ENCODE measurements around the gene EPHA5.

EPHA5 gene

GRCh38 chr4:65635051-65635821 lies 35.1 kb downstream of the EPHA5 start:
- DNase-seq (ENCODE audit: low read depth in 3 of 3, low spot score in 1 of 3), result no peak

- no peak for DNase-seq (ENCODE audit: low read depth in 3 of 3, low spot score in 1 of 3)
Observed at GRCh38 chr4:65624651-65625050, 45.6 kb downstream of the EPHA5 start.

GRCh38 chr4:65623506-65623905 lies 46.8 kb downstream of the EPHA5 start:
- DNase-seq (ENCODE audit: low read depth in 3 of 3, low spot score in 1 of 3), result no peak

DNA sequence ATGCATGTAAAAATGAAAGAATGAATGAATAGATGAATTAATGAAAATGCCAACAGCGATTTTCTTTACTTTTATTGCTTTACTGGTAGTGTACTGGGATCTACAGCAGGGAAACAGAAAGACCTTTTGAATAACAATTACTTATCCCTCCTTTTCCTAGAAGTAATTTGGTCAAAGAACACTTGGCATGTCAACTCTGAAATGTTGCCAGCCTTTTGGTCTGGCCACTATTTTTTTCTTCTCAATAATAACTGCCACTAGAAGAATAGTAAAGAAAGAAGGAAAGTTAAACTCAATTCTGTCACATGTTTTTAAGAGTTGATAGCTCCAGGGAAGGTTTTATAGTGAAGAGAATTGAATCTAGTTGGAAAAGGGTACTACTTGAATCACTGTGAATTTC lies 52.9 kb downstream of the EPHA5 start:
- no peak for DNase-seq (ENCODE audit: low read depth in 3 of 3, low spot score in 1 of 3)

- no peak for DNase-seq (ENCODE audit: low read depth in 3 of 3, low spot score in 1 of 3)
Observed at GRCh38 chr4:65604515-65604914, 65.8 kb downstream of the EPHA5 start.

- no peak for DNase-seq (ENCODE audit: low read depth in 3 of 3, low spot score in 1 of 3)
Observed at GRCh38 chr4:65600656-65601055, 69.6 kb downstream of the EPHA5 start.

DNA sequence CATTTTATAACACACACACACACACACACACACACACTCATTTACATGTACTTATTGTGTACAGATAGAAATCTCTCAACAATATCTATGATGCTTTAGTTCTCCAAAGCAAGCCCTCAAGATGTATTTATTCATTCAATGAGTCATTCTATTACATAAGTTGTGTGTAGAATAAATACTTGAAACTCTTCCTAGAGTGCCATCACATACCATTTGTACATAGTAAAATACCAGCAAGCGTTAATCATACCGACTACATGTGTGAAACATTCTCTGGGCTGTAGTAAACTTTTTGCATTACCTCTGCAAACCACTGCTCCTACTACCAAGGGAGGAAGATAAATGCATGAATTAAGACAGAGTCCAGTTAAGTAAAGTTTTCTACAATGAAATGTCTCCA lies 70.9 kb downstream of the EPHA5 start:
- no peak for DNase-seq (ENCODE audit: low read depth in 3 of 3, low spot score in 1 of 3)

DNA sequence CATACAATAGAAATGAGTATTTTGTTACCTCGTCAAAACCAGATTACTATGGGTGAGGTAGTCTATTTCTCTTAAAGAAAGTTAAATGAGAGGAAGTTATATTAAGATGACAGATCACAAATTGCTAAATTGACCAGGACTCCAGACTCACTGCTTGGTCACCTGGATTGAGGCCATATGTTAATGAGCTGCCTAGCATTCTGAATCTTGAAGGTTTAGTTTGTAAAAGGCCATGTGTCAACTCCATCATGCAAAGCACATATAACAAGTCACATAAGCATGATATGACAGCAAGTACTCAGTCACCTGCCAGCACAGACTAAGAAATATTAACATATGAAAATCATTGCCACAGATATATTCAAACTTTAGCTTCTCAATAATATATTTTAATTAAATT lies 72.6 kb downstream of the EPHA5 start:
- no peak for DNase-seq (ENCODE audit: low read depth in 3 of 3, low spot score in 1 of 3)

DNA sequence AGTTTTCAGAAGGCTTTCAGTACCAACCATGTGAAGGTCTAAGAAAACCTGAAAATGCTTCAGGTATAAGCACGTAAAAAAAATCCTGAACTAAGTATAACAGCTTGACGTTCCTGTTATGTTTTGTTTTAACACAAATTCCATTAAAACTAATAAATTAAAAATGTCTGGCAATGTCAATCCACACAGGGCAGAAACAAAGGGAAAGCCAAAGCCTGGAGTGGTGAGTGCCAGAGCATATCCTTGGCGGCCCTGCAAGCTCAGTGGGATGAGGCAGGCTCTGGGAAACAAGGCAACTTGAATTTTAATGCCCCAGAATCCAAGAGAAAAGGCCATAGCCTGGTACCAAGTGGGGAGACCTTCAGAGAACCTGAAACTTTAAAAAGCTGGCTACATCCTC lies 78.2 kb downstream of the EPHA5 start:
- DNase-seq (ENCODE audit: low read depth in 3 of 3, low spot score in 1 of 3), result no peak

DNA sequence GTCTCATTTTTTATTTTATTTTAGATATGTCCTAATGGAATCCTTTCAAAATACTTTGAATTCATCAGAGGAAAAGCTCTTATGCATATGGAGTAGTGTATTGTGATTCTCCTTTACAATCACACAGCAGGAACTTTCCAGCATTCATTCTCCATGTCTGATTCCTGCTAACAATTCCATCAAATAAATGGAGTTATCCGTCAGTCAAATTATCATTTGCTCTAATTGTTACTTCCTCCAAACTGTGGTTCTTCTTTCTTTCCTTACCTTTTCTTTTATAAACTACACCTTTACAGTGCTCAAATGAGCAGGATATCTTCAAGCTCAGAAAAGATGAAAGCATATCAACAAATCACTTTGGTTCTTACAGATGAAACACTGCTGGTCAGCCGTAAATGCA lies 80.4 kb downstream of the EPHA5 start:
- no peak for DNase-seq (ENCODE audit: low read depth in 3 of 3, low spot score in 1 of 3)

DNA sequence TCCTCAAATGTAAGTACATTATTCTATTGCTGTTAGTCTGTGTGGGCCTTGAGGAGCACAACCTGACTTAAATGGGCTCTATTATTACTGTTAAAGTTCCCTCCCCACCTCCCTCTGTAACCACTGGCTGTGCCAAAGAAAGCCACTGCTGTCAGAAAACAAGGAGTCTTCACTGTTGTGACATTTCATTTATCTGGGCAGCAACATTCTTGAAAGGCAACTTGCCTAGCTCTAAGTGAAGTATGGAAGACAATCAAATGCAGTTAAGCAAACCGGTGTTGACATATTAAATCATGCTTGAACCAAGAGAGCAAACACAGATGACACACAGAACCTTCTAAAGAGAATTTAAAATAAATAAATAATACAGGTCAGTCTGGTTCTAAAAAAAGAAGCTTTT lies 81.0 kb downstream of the EPHA5 start:
- DNase-seq (ENCODE audit: low read depth in 3 of 3, low spot score in 1 of 3), result no peak

DNA sequence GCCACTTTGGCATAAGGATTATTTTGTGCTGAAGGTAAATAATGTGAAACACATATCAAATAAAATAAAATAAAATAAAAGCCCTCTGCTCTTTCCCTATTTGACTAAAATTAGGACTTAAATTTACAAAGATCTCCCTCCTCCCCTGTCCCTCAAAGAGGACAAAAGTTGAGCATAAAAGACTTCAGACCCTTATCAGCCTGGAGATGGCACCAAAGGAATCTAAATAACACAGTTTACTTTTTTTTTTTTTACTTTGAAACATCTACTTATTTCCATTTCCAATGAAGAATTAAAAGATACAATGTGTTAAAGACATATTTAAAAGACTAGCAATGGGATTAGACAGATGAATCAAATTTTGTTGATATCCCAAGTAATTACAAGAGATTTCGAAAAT lies 89.7 kb downstream of the EPHA5 start:
- DNase-seq (ENCODE audit: low read depth in 3 of 3, low spot score in 1 of 3), result no peak

DNA sequence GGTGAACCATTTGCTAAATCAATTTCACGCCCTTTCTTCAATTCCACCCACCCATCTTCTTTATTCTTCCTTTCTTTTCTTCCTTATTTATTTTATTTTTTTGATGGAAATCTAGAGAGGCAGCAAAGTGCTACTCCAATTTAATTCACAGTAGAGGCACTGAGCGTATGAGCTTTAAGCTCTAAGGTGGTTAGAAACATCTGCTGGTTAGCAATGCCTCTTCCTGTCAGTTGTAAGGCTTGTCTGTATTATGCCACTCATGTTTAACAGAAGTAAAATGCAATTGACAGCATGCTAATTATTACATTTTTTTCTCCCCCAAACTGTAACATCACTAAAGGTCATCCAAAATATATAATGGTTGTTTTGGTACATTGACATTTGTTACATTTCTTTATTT lies 103.8 kb downstream of the EPHA5 start:
- no peak for DNase-seq (ENCODE audit: low read depth in 3 of 3, low spot score in 1 of 3)

- DNase-seq (ENCODE audit: low read depth in 3 of 3, low spot score in 1 of 3), result no peak
Observed at GRCh38 chr4:65561164-65561563, 109.1 kb downstream of the EPHA5 start.

- DNase-seq (ENCODE audit: low read depth in 3 of 3, low spot score in 1 of 3), result no peak
Observed at GRCh38 chr4:65559270-65559669, 111.0 kb downstream of the EPHA5 start.

- DNase-seq (ENCODE audit: low read depth in 3 of 3, low spot score in 1 of 3), result no peak
Observed at GRCh38 chr4:65552057-65552456, 118.2 kb downstream of the EPHA5 start.

DNA sequence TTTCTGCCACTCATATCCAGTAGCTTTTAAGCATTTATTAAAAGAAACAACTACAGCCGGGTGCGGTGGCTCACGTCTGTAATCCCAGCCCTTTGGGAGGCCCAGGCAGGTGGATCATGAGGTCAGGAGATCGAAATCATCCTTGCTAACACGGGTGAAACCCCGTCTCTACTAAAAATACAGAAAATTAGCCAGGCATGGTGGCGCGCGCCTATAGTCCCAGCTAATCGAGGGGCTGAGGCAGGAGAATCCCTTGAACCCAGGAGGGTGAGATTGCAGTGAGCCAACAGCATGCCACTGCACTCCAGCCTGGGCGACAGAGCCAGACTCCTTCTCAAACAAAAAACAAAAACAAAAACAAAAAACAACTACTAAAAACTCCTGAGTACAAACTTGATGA lies 119.8 kb downstream of the EPHA5 start:
- DNase-seq (ENCODE audit: low read depth in 3 of 3, low spot score in 1 of 3), result no peak

GRCh38 chr4:65546882-65547416 lies 123.3 kb downstream of the EPHA5 start:
- no peak for DNase-seq (ENCODE audit: low read depth in 3 of 3, low spot score in 1 of 3)

GRCh38 chr4:65538571-65538970 lies 131.7 kb downstream of the EPHA5 start:
- DNase-seq (ENCODE audit: low read depth in 3 of 3, low spot score in 1 of 3), result no peak

- no peak for DNase-seq (ENCODE audit: low read depth in 3 of 3, low spot score in 1 of 3)
Observed at GRCh38 chr4:65535113-65535512, 135.2 kb downstream of the EPHA5 start.

- no peak for DNase-seq (ENCODE audit: low read depth in 3 of 3, low spot score in 1 of 3)
Observed at GRCh38 chr4:65521666-65522065, 148.6 kb downstream of the EPHA5 start.

DNA sequence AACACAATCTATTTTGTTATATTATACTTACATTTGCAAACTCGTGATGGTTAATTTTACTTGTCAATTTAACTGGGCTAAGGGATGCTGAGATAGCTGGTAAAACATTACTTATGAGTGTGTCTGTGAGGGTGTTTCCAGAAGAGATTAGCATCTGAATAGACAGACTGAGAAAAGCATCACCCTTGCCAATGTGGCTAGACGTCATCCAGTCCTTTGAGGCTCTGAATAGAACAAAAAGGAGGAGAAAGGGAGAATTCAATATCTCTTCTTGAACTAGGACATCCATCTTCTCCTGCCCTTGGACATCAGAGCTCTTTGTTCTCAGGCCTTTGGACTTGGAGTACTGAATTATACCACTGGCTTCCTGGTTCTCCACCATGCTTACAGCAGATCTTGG lies 154.6 kb downstream of the EPHA5 start:
- no peak for DNase-seq (ENCODE audit: low read depth in 3 of 3, low spot score in 1 of 3)

DNA sequence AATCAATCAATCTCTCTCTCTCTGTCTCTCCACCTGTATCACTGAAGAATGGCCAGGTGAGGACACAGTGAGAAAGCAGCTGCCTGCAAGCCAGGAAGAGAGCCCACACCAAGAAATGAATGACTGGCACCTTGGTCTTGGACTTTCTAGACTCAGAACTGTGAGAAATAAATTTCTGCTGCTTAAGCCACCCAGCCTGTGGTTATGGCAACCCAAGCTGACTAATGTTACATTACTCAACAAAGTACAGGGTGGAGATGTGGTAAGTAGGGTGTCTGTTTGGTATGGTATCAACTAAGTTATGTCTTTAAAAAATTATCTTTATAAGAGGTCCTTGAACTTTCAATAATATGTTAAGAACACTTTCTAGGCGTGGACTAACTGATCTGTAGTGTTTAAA lies 159.3 kb downstream of the EPHA5 start:
- DNase-seq (ENCODE audit: low read depth in 3 of 3, low spot score in 1 of 3), result no peak

Data from stimulated activated CD4-positive, alpha-beta T cell treated with anti-CD3 and anti-CD28 coated beads, TNF-alpha, amount 100 ng/mL, for 1 hour (primary cell).